CD1c-positive myeloid dendritic cell (primary cell): ENCODE measurements around the gene SLC35E4.
"Not testable (repeated sequence)": the region's sequence is repeated elsewhere in the genome, so short reads cannot be mapped to it uniquely, and the experiment has no call there.

Experiments
- DNase-seq: peaks from one replicate; pipeline ENCODE4 v3.0.0-alpha.2; 2016; ENCODE audit errors: extremely low spot score

The SLC35E4 gene

DNA sequence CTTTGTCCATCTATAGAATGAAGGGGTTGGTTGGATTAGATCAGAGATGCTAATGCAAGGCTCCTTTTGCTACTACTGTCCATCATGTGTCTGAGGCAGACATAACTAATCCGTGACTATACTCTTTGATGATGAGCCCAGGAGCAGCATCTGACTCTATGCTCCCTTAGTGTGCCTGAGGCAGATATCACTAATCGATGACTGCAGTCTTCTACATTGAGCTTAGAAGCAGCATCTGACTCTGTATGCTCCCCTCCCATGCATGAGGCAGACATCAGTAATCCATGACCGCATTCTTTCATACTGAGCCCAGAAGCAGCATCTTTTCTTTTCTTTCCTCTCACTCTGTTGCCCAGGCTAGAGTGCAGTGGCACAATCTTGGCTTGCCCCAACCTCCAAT is 24.4 kb upstream of the SLC35E4 start:
- no peak for DNase-seq

- no peak for DNase-seq
Observed at GRCh38 chr22:30612789-30613188, 22.8 kb upstream of the SLC35E4 start.

DNA sequence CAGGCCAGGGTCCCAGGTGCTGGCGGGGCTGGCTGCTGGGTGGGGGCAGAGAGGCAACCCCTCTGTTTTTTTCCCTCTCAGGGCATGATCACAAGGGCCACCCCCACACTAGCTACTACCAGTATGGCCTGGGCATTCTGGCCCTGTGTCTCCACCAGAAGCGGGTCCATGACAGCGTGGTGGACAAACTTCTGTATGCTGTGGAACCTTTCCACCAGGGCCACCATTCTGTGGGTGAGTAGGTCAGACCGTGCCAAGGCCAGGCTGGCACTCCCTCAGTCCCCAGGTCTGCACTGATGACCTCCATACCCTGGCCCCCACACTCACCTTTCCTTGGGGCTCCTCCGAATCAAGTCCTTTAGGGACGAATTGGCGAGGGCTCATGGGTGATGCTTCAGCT is 21.3 kb upstream of the SLC35E4 start:
- DNase-seq, result no peak

DNA sequence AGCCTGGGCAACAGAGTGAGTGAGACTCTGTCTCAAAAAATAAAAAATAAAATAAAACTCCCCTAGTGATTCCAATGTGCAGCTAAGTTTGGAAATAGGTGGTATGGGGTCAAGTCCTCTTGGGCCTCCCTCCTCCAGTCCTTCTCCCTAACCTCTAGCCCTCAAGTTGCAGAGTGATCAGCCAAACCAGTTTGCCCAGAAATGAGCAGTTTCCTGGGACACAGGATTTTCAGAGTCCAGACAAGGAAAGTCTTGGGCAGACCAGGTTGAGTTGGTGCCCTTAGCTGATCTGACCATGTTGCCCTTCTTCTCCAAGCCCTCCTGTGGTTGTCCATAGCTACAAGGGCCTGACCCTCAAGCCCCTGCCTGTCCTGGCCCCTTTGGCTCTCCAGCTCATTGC is 20.7 kb upstream of the SLC35E4 start:
- DNase-seq, result no peak

DNA sequence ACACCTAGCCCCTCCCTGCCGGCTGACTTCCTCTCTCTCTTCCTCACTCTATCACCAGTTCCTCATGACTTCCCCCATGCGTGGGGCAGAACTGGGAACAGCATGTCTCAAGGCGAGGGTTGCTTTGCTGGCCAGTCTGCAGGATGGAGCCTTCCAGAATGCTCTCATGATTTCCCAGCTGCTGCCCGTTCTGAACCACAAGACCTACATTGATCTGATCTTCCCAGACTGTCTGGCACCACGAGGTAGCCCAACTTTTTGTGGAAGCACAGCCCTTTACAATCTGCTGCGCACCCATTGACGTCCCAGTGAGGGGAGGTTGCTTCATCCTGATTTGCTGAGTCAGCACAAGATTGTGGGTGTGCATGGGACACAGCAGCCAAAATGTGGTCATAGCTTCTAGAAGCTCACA is 20.0 kb upstream of the SLC35E4 start:
- peak; percentile 26 for DNase-seq

GRCh38 chr22:30617819-30618218 is 17.8 kb upstream of the SLC35E4 start:
- no peak for DNase-seq

- not testable (repeated sequence) for DNase-seq
Observed at GRCh38 chr22:30619909-30620308, 15.7 kb upstream of the SLC35E4 start.

DNA sequence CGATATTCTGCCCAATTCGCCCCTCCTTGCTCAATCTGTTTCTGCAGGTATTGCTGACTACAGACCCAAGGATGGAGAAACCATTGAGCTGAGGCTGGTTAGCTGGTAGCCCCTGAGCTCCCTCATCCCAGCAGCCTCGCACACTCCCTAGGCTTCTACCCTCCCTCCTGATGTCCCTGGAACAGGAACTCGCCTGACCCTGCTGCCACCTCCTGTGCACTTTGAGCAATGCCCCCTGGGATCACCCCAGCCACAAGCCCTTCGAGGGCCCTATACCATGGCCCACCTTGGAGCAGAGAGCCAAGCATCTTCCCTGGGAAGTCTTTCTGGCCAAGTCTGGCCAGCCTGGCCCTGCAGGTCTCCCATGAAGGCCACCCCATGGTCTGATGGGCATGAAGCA is 9.2 kb upstream of the SLC35E4 start:
- DNase-seq, result no peak

DNA sequence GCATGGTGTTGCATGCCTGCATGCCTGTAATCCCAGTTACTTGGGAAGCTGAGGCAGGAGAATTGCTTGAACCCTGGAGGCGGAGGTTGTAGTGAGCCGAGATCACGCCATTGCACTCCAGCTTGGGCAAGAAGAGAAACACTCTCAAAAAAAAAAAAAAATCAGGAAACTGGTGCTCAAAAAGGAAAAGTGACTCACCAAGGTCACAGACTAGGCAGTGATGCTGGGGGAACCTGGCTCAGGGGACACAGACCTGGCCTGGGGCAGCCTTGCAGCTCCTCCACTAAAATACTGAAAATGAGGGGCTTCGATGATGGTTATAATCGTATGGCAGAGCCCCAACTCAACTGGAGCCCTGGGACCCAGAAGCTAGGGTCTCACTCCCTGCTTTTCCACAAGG is 8.1 kb upstream of the SLC35E4 start:
- DNase-seq, result no peak

DNA sequence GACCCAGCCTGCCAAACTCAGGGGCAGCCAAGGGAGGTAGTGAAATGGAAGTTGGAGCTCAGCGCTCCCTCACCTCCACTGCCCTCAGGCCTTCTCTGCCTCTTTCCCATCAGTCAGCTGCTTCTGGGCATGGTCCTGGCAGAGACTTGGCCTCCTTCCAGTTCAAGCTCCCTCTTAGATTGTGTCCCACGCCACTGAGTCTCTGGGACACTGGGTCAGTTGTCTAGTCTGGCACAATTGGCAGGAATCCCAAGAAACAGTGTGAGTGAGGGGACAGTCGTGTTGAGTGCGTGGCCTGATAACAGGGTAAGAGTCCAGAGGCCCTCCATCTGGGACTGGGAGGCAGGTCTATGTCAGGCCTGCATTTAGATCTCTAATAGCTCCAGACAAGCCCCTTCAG is 7.1 kb upstream of the SLC35E4 start:
- no peak for DNase-seq

DNA sequence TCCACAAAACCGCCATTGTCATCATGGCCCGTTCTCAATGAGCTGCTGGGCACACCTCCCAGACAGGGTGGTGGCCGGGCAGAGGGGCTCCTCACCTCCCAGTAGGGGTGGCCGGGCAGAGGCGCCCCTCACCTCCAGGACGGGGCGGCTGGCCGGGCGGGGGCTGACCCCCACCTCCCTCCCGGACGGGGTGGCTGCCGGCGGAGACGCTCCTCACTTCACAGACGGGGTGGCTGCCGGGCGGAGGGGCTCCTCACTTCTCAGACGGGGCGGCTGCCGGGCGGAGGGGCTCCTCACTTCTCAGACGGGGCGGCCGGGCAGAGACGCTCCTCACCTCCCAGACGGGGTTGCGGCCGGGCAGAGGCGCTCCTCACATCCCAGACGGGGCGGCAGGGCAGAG is 4.1 kb upstream of the SLC35E4 start:
- DNase-seq, result not testable (repeated sequence)

DNA sequence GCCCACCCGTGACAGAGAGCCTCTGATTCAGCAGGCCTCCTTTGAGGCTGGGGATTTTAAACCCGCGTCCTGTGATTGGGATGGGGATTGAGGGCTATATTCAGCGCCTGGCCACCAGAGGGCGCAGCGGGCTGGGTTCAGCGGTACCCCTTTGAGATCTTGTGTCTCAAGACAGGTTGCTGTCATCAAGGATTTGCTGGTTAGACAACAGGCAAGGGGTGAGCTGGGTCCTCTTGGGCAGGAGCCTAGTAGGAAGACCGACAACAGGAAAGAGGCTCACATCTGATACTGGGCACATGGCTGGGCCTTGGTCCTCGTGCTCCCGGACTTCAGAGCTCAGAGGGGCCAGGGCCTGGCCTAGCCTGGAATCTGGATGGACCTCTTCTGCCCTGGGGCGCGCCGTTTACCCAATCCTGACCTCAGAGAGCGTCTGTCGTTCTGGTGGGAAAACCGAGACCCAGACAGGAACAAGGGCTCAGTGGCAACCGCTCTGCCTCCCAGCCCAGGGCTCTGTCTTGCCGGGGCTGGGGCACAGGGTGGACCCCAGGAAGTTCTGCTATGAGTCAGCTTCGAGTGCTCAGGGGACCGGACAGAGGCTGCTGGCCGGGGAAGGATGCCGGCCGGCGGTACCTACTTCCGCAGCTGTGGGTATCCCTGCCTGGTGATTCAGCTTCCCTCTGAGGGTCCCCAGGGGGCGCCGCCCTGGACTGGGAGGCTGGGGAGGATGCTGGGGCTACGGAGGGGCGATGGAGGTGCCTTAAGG is 929 bp upstream of the SLC35E4 start:
- peak; percentile 93 for DNase-seq

DNA sequence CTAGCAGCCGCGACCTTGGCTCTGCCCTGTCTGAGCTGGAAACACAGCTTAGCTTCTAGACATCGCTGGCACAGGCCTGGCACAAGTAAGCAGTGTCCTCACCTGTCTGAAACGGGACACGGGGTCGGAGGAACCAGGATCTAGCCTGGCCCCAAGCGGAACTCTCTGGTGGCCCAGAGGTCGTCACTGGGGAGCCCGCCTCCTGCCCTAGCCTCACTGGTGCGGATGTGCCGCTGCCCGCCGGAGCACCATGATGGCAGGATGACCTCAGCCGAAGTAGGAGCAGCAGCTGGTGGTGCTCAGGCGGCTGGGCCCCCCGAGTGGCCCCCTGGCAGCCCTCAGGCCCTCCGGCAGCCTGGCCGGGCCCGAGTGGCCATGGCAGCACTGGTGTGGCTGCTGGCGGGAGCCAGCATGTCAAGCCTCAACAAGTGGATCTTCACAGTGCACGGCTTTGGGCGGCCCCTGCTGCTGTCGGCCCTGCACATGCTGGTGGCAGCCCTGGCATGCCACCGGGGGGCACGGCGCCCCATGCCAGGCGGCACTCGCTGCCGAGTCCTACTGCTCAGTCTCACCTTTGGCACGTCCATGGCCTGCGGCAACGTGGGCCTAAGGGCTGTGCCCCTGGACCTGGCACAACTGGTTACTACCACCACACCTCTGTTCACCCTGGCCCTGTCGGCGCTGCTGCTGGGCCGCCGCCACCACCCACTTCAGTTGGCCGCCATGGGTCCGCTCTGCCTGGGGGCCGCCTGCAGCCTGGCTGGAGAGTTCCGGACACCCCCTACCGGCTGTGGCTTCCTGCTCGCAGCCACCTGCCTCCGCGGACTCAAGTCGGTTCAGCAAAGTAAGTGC is 871 bp downstream of the SLC35E4 start:
- DNase-seq, result no peak

GRCh38 chr22:30637701-30638114 is 2.1 kb downstream of the SLC35E4 start:
- DNase-seq, result no peak

DNA sequence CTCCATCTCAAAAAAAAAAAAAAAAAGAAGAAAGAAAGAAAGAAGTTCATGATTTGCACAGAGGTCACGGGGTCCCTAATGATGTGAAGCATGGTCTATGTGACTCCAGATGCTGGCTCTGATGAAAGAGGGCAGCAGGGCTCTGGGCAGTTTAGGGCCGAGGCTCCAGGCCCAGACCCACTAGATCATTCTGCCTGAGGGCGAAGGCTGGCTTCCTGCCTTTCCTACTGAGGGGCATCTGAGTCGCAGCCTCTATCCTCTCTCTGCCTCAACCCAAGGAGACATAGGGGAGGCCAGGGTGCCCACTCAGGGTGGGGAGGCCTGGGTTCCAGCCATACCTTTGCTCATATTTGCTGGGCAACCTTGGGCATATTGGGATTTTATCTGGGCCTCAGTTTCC is 4.8 kb downstream of the SLC35E4 start:
- DNase-seq, result no peak

- DNase-seq, result no peak
Observed at GRCh38 chr22:30640839-30641430, 5.4 kb downstream of the SLC35E4 start.

DNA sequence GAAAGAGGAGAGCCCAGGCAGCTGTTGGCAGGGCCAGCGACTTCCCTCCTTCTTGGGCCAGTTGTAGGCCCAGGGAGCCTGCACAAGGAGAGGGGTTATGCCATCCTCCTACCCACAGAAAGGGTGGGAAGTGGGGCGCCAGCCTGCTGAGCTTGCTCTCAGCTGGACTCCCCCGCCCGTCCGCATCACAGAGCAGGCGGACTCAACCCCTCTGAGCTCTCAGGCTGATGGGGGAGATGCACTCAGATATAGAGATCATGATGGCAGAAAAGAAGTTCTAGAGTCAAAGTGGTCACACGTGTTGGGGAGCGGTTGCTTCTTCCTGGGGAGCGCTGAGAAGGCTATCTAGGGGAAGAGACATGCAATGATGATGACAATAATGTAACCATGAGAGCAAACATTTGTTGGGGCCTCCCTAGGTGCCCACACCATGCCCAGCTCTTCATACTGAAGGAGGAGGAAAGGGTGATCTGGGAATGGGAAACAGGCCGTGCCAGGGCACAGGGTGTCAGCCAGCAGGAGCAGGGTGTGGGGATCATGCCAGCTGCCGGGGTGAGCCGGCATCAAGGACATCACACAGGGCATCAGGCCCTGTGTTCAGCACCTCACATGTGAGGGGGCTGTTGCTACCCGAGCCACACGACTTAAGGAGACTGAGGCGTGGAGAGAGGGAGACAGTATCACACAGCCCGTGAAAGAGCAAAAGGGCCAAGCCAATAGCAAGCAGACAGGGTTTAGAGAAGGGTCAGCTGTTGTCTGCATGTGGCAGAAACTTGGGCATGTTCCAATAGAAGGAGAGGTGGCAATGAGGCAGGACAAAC is 7.7 kb downstream of the SLC35E4 start:
- DNase-seq, result no peak

- DNase-seq, result no peak
Observed at GRCh38 chr22:30646518-30647160, 11.1 kb downstream of the SLC35E4 start.

GRCh38 chr22:30647536-30647935 is 12.0 kb downstream of the SLC35E4 start:
- no peak for DNase-seq

DNA sequence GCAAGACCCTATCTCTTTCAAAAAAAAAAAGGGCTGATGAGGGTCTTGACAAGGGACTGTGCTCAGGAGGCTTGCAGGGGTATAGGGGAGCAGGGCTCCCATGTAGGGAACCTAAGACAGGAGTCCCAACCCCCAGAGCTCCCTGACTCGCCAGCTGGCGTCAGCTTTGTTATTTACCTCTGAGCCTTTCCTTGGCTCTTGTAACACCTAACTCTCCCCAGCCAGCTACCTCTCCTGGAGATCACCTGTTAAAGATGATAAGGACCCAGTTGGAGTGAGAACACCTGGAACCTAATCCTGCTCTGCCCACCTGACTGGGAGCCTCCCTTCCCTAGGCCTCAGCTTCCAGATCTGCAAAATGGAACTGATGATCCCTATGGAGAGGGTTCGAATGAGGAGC is 13.2 kb downstream of the SLC35E4 start:
- no peak for DNase-seq

DNA sequence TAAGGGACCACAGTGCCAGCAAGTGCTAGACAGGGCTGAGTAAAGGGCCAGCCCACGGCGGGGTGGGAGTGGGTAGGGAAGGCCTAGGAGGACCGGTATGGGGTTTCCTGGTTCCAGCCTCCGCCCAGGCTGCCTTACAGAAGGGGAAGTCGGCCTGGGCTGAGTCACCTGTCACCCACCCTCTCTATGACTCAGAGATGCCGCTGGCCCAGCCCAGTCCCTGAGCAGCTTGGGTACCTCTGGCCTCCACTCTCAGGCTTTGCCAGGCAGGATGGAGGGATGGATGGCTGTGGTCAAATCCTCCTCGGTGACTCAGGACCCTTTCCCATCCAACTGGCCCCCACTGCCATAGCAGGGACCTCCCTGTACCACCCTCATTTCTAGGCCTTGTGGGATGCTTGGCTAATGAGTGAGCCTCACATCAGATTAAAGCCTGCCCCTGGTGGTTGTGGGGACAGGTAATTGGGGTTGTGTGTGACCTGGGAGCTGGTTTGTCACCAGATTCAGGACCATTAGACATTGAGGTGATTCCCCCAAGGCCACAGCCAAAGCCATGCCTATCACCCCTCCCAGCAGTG is 13.9 kb downstream of the SLC35E4 start:
- peak; percentile 92 for DNase-seq
